Fibroblast of lung (primary cell): Measurements from ENCODE around the gene NDC80. TPM values are rescaled to one million over a fixed set of nuclear protein-coding genes. Genes with fewer than 3 reads are reported as not detected.
A peak's percentile ranks its signal among the peaks of the same experiment; 100 is the strongest.
"Not testable (repeated sequence)": the region's sequence is repeated elsewhere in the genome, so short reads cannot be mapped to it uniquely, and the experiment has no call there.

ENCODE experiments used
- DNase-seq, 2 donors: peaks; one replicate each; pipeline versions ENCODE4 v3.0.0 to v3.0.0-alpha.2; 2010; ENCODE audit warnings: low read depth in 2 of 2
- H2AFZ ChIP-seq: 2 replicates; pipeline ENCODE4 v1.5.1; 2012; ENCODE audit warnings: low read length, control low read depth, inconsistent platforms
- H3K27ac ChIP-seq: 2 replicates; pipeline ENCODE4 v1.5.1; 2011; ENCODE audit warnings: low read length, control low read depth; ENCODE audit not compliant: insufficient read depth
- H3K27me3 ChIP-seq: 2 replicates; pipeline ENCODE4 v1.5.1; 2011; ENCODE audit warnings: mild to moderate bottlenecking, low read length; ENCODE audit not compliant: control insufficient read depth, insufficient read depth
- H3K36me3 ChIP-seq: 2 replicates; pipeline ENCODE4 v1.5.1; 2011; ENCODE audit warnings: low read length; ENCODE audit not compliant: control insufficient read depth, insufficient read depth
- H3K4me1 ChIP-seq: 2 replicates; pipeline ENCODE4 v1.5.1; 2011; ENCODE audit warnings: low read length; ENCODE audit not compliant: control insufficient read depth, insufficient read depth; ENCODE audit errors: extremely low read depth
- H3K4me2 ChIP-seq: 2 replicates; pipeline ENCODE4 v1.5.1; 2011; ENCODE audit warnings: low read length, control low read depth; ENCODE audit not compliant: insufficient read depth; ENCODE audit errors: extremely low read depth
- H3K4me3 ChIP-seq, 4 experiments: fragments of 200-600 bp in 1 of 4; sonication (generic) in 1 of 4; replicated peaks in 1 of 4; 2 replicates each; pipeline ENCODE4 v1.5.1; 2011 to 2016; ENCODE audit warnings: low read length in 4 of 4, low read depth in 3 of 4, mild to moderate bottlenecking in 3 of 4, control low read depth in 2 of 4, inconsistent platforms in 1 of 4, mixed read lengths in 1 of 4; ENCODE audit not compliant: insufficient read depth in 1 of 4; ENCODE audit errors: control extremely low read depth in 1 of 4
- H3K79me2 ChIP-seq: 2 replicates; pipeline ENCODE4 v1.5.1; 2012; ENCODE audit warnings: mild to moderate bottlenecking, low read length, inconsistent platforms; ENCODE audit not compliant: control insufficient read depth, insufficient read depth
- H3K9ac ChIP-seq: 2 replicates; pipeline ENCODE4 v1.5.1; 2011; ENCODE audit warnings: mild to moderate bottlenecking, low read length, control low read depth; ENCODE audit not compliant: insufficient read depth
- H3K9me3 ChIP-seq: 2 replicates; pipeline ENCODE4 v1.5.1; 2012; ENCODE audit warnings: low read depth, low read length; ENCODE audit not compliant: control insufficient read depth, insufficient read depth
- H4K20me1 ChIP-seq: 2 replicates; pipeline ENCODE4 v1.5.1; 2011; ENCODE audit warnings: low read length; ENCODE audit not compliant: control insufficient read depth, insufficient read depth; ENCODE audit errors: extremely low read depth
- CTCF ChIP-seq, 2 donors: IDR thresholded peaks in 1 of 2; conservative IDR thresholded peaks in 1 of 2; 1 replicate in 1 of 2; 2 replicates in 1 of 2; pipeline ENCODE4 v1.5.1; 2011 to 2012; ENCODE audit warnings: low read length in 2 of 2, control low read depth in 1 of 2, inconsistent platforms in 1 of 2, low read depth in 1 of 2, mild to moderate bottlenecking in 1 of 2
- EZH2 ChIP-seq: IDR thresholded peaks from 2 replicates; pipeline ENCODE4 v1.5.1; 2012; ENCODE audit warnings: low read length, control low read depth, mild to moderate bottlenecking; ENCODE audit errors: missing control alignments
- polyA plus RNA-seq, 2 donors: library from polyadenylated mRNA; depleted of rRNA in 1 of 2; stranded (reverse) in 1 of 2; unstranded in 1 of 2; fragments of >200 nt; gene quantifications; 2 replicates each; pipeline ENCODE4 v1.2.1, GENCODE V29; 2011 to 2012; ENCODE audit warnings: missing spikeins in 1 of 2
- total RNA-seq: library from RNA; depleted of rRNA; stranded (reverse); fragments of >200 nt; gene quantifications from 2 replicates; pipeline ENCODE4 v1.2.1, GENCODE V29; 2014

NDC80 gene
- total and polyA plus RNA-seq, 2 donors (not counting 1 experiment from before 2014, with no cell fraction given): 8.3 to 9.7 TPM

DNA sequence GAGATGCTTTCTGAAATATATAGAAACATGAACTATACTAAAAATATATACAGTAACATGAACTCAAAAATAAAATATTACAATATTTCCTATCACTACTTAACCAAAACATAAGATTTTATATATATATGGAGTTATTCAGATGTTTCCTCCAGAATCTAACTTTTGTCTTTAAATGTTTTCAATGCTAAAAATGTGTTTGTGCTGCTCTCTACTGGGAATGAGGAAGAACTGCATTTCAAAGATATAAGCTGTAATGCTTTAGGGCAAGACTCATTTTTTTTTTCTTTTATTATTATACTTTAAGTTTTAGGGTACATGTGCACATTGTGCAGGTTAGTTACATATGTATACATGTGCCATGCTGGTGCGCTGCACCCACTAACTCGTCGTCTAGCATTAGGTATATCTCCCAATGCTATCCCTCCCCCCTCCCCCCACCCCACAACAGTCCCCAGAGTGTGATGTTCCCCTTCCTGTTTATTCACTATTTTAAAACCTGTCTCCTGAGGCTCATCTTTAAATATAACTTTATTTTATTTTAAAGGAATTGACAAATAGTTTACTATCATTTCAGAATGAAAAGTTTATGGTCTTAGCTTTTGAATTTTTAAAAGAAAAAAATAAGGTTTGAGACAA, 29.3 kb upstream of the NDC80 start:
- not testable (repeated sequence) for H3K4me2 ChIP-seq, H3K9ac ChIP-seq, H3K9me3 ChIP-seq, H3K4me3 ChIP-seq, H3K27ac ChIP-seq, H3K4me1 ChIP-seq, H3K79me2 ChIP-seq, H3K27me3 ChIP-seq, H4K20me1 ChIP-seq, H3K36me3 ChIP-seq, H2AFZ ChIP-seq
- DNase-seq: peak; percentile 37 to 61
- peak; percentile 36 to 63 for TF ChIP-seq CTCF (conservative IDR thresholded peaks at IDR 0.05 in 1 of 2, IDR thresholded peaks at IDR 0.05 in 1 of 2; ENCODE audit: low read depth in 1 of 2, low read length in 2 of 2)

DNA sequence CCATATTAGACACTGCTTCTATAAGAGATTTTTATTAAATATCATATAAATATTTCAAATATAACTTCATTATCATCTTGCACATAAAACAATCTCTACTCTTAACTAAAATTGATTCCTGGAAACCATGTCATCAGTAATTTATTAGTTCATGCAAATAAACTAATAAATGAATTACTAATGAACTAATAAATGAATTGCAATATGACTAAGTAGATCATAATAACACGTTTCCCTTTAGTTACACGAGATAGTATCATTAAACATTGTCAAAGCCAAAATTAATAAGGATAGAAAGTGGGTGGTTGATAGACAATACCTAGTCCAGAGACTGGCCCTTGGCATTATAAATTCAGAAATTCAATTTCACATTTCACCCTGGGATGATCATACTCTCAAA, 26.2 kb upstream of the NDC80 start:
- TF ChIP-seq EZH2 (no peak), CTCF (conservative IDR thresholded peaks at IDR 0.05 in 1 of 2, IDR thresholded peaks at IDR 0.05 in 1 of 2; ENCODE audit: low read depth in 1 of 2, low read length in 2 of 2) (no peak)
- Histone ChIP-seq H3K9ac (no peak overlapping the region), H3K9me3 (no peaks in the 10 kb centered on the region), H4K20me1 (no peaks in the 10 kb centered on the region), H3K79me2 (no peaks in the 10 kb centered on the region), H3K36me3 (no peaks in the 10 kb centered on the region), H2AFZ (no peak overlapping the region), H3K4me3 (no peak overlapping the region), H3K27ac (no peak overlapping the region), H3K27me3 (no peaks in the 10 kb centered on the region), H3K4me1 (no peaks in the 10 kb centered on the region), H3K4me2 (no peak overlapping the region)
- no peak for DNase-seq

DNA sequence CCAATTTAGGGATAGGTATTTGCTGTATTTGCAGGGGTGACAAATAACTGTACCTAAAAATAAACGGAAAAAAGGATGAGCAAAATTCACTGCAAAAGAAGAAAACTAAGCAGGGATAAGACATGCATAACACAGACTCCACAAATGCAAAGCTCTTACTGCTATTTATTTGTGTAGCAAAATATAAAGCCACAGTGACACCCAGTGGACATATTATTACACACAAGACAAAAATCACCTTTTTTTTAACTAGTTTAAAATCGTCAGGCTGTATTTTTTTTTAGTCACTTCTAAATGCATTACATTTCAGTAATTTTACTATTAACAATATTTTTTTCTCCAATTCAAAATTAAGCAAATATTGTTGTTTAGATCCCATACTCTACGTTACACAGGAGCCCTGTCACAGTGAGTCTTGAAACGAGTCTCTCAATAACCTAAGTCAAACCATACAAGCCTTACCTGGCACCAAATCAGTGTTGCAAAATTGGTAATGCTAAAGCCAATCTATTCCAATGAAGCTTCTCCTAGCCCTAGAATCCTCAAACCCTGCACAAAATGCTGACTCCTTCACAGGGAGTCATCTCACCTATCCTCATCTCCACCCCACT, 23.8 kb upstream of the NDC80 start:
- Histone ChIP-seq H3K9ac (no peak overlapping the region), H3K36me3 (no peaks in the 10 kb centered on the region), H3K79me2 (no peaks in the 10 kb centered on the region), H3K4me1 (no peaks in the 10 kb centered on the region), H3K9me3 (no peaks in the 10 kb centered on the region), H3K27ac (no peak overlapping the region), H4K20me1 (no peaks in the 10 kb centered on the region), H3K27me3 (no peaks in the 10 kb centered on the region), H3K4me3 (no peak overlapping the region), H2AFZ (no peak overlapping the region), H3K4me2 (no peak overlapping the region)
- peak; percentile 50 to 73 for DNase-seq
- TF ChIP-seq EZH2 (no peak), CTCF (conservative IDR thresholded peaks at IDR 0.05 in 1 of 2, IDR thresholded peaks at IDR 0.05 in 1 of 2; ENCODE audit: low read depth in 1 of 2, low read length in 2 of 2) (peak in 1 of 2 donors; percentile 38)
